HepG2 (cell line): ENCODE measurements around the gene MSMO1.

Source experiments
- BRCA1 ChIP-seq: sonication (generic); formaldehyde crosslinking; IDR thresholded peaks from 2 replicates; pipeline ENCODE4 v1.4.0; 2020; ENCODE audit warnings: missing genetic modification reagents
- CREB1 ChIP-seq, 2 experiments: fragments of 450-650 bp in 1 of 2; IDR thresholded peaks; 2 replicates each; pipeline ENCODE4 v1.6.1; 2016 to 2017; ENCODE audit warnings: control low read depth in 1 of 2, mild to moderate bottlenecking in 1 of 2, missing compliant biosample characterization in 1 of 2, missing genetic modification characterization in 1 of 2
- FOXA1 ChIP-seq, 2 experiments: fragments of 450-650 bp in 1 of 2; sonication (generic) in 1 of 2; formaldehyde crosslinking in 1 of 2; IDR thresholded peaks; 2 replicates each; pipeline versions ENCODE4 v1.4.0 to v1.6.1; 2016 to 2020; ENCODE audit warnings: missing genetic modification reagents in 1 of 2
- SMAD3 ChIP-seq: sonication (generic); formaldehyde crosslinking; IDR thresholded peaks from 2 replicates; pipeline ENCODE4 v1.4.0; 2020; ENCODE audit warnings: missing genetic modification reagents
- SMARCE1 ChIP-seq: fragments of 450-650 bp; IDR thresholded peaks from 2 replicates; pipeline ENCODE4 v1.6.1; 2017; ENCODE audit warnings: borderline replicate concordance
- ZFP36L2 ChIP-seq: sonication (generic); formaldehyde crosslinking; IDR thresholded peaks from 2 replicates; pipeline ENCODE4 v1.4.0; 2020; ENCODE audit warnings: missing genetic modification reagents
- ZNF121 ChIP-seq: sonication (generic); formaldehyde crosslinking; IDR thresholded peaks from 2 replicates; pipeline ENCODE4 v1.5.0; 2020; ENCODE audit warnings: mild to moderate bottlenecking, missing genetic modification reagents
- ZNF543 ChIP-seq: sonication (generic); formaldehyde crosslinking; IDR thresholded peaks from 2 replicates; pipeline ENCODE4 v1.4.0; 2020; ENCODE audit warnings: mild to moderate bottlenecking, missing genetic modification reagents
- ZZZ3 ChIP-seq: sonication (generic); formaldehyde crosslinking; IDR thresholded peaks from 2 replicates; pipeline ENCODE4 v1.4.0; 2020; ENCODE audit warnings: missing genetic modification reagents, mild to moderate bottlenecking, borderline replicate concordance
- TF ChIP-seq, protein P1 (sequence below), 2 experiments: sonication (generic) in 1 of 2; formaldehyde crosslinking in 1 of 2; IDR thresholded peaks; 2 replicates each; pipeline versions ENCODE4 v1.5.1 to v1.6.1; 2011 to 2020; ENCODE audit warnings: borderline replicate concordance in 1 of 2, low read depth in 1 of 2, low read length in 1 of 2, mild to moderate bottlenecking in 1 of 2, missing genetic modification reagents in 1 of 2, moderate library complexity in 1 of 2
- TF ChIP-seq, protein P2 (sequence below): sonication (generic); formaldehyde crosslinking; IDR thresholded peaks from 2 replicates; pipeline ENCODE4 v1.4.0; 2020; ENCODE audit warnings: missing genetic modification reagents
- TF ChIP-seq, protein P3 (sequence below): sonication (generic); formaldehyde crosslinking; IDR thresholded peaks from 2 replicates; pipeline ENCODE4 v1.4.0; 2020; ENCODE audit warnings: mild to moderate bottlenecking, missing genetic modification reagents
- TF ChIP-seq, protein P4 (sequence below): sonication (generic); formaldehyde crosslinking; IDR thresholded peaks from 2 replicates; pipeline ENCODE4 v1.5.0; 2020; ENCODE audit warnings: mild to moderate bottlenecking, missing genetic modification reagents, moderate library complexity
- TF ChIP-seq, protein P5 (sequence below): sonication (generic); formaldehyde crosslinking; IDR thresholded peaks from 2 replicates; pipeline ENCODE4 v1.8.0; 2022; ENCODE audit warnings: mild to moderate bottlenecking, missing genetic modification reagents, moderate library complexity

DNA sequence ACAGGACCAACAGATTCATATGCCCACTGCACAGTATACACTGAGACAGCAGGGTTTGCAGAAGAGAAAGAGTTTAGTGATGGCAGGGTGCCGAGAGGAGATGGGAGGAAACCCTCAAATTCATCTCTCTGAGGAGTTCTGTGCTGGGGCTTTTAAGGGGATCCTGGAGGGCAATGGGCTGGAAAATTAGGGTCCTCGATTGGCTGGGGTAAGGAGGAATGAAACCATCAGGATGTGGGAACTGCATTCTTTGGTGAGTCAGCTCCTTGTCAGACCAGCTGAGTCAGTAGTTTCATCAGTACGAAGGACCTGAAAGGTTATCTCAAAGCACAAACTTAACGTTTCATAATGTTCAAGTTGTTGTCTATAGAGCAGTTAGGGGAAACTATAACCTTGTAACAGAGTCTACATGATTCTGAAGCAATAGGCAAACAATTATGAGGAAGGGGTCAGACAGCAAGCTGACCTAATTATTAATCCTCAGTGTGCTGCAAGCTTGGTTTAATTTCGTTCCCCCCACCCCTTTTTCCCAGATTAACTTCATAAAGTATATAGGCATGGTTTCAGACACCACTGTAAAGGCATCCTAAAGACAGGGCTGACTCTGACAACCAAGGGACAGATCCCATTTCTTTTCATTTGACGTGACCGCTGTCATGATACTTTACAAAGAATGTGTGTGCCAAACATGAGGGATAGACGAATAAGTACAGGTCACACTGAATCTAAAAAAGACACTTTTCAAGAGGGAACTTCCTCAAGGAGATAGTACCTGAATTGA is 1.5 kb upstream of the MSMO1 start:
- TF ChIP-seq, protein P1, sequence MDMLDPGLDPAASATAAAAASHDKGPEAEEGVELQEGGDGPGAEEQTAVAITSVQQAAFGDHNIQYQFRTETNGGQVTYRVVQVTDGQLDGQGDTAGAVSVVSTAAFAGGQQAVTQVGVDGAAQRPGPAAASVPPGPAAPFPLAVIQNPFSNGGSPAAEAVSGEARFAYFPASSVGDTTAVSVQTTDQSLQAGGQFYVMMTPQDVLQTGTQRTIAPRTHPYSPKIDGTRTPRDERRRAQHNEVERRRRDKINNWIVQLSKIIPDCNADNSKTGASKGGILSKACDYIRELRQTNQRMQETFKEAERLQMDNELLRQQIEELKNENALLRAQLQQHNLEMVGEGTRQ (IDR thresholded peaks at IDR 0.05; ENCODE audit: low read depth, low read length) = no peak
- TF ChIP-seq, protein P1 (CRISPR knock-in tag; IDR thresholded peaks at IDR 0.05; ENCODE audit: borderline replicate concordance) = no peak
- TF ChIP-seq FOXA1 (IDR thresholded peaks at IDR 0.05) (no peak), FOXA1 (CRISPR knock-in tag; IDR thresholded peaks at IDR 0.05) (no peak), SMAD3 (no peak), ZZZ3 (no peak), ZFP36L2 (CRISPR knock-in tag) (no peak), BRCA1 (CRISPR knock-in tag) (no peak), ZNF543 (CRISPR knock-in tag) (no peak), SMARCE1 (no peak), CREB1 (IDR thresholded peaks at IDR 0.05) (no peak), CREB1 (CRISPR knock-in tag; IDR thresholded peaks at IDR 0.05) (no peak; the same call in 1 of the 2 replicates), ZNF121 (CRISPR knock-in tag) (no peak)
- TF ChIP-seq, protein P2, sequence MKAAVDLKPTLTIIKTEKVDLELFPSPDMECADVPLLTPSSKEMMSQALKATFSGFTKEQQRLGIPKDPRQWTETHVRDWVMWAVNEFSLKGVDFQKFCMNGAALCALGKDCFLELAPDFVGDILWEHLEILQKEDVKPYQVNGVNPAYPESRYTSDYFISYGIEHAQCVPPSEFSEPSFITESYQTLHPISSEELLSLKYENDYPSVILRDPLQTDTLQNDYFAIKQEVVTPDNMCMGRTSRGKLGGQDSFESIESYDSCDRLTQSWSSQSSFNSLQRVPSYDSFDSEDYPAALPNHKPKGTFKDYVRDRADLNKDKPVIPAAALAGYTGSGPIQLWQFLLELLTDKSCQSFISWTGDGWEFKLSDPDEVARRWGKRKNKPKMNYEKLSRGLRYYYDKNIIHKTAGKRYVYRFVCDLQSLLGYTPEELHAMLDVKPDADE (CRISPR knock-in tag) = no peak
- TF ChIP-seq, protein P3, sequence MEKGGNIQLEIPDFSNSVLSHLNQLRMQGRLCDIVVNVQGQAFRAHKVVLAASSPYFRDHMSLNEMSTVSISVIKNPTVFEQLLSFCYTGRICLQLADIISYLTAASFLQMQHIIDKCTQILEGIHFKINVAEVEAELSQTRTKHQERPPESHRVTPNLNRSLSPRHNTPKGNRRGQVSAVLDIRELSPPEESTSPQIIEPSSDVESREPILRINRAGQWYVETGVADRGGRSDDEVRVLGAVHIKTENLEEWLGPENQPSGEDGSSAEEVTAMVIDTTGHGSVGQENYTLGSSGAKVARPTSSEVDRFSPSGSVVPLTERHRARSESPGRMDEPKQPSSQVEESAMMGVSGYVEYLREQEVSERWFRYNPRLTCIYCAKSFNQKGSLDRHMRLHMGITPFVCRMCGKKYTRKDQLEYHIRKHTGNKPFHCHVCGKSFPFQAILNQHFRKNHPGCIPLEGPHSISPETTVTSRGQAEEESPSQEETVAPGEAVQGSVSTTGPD (CRISPR knock-in tag) = no peak
- TF ChIP-seq, protein P4, sequence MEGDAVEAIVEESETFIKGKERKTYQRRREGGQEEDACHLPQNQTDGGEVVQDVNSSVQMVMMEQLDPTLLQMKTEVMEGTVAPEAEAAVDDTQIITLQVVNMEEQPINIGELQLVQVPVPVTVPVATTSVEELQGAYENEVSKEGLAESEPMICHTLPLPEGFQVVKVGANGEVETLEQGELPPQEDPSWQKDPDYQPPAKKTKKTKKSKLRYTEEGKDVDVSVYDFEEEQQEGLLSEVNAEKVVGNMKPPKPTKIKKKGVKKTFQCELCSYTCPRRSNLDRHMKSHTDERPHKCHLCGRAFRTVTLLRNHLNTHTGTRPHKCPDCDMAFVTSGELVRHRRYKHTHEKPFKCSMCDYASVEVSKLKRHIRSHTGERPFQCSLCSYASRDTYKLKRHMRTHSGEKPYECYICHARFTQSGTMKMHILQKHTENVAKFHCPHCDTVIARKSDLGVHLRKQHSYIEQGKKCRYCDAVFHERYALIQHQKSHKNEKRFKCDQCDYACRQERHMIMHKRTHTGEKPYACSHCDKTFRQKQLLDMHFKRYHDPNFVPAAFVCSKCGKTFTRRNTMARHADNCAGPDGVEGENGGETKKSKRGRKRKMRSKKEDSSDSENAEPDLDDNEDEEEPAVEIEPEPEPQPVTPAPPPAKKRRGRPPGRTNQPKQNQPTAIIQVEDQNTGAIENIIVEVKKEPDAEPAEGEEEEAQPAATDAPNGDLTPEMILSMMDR = no peak
- TF ChIP-seq, protein P5, sequence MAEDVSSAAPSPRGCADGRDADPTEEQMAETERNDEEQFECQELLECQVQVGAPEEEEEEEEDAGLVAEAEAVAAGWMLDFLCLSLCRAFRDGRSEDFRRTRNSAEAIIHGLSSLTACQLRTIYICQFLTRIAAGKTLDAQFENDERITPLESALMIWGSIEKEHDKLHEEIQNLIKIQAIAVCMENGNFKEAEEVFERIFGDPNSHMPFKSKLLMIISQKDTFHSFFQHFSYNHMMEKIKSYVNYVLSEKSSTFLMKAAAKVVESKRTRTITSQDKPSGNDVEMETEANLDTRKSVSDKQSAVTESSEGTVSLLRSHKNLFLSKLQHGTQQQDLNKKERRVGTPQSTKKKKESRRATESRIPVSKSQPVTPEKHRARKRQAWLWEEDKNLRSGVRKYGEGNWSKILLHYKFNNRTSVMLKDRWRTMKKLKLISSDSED = no peak
